Measurements from ENCODE around the gene CTSV. TPM values are rescaled to one million over a fixed set of nuclear protein-coding genes. Genes with fewer than 3 reads are reported as not detected.
"Not testable (repeated sequence)": the region's sequence is repeated elsewhere in the genome, so short reads cannot be mapped to it uniquely, and the experiment has no call there.

The CTSV gene
- total RNA-seq, 3 donors from 2014 or later = 0.14 to 0.34 TPM; not detected in 1

DNA sequence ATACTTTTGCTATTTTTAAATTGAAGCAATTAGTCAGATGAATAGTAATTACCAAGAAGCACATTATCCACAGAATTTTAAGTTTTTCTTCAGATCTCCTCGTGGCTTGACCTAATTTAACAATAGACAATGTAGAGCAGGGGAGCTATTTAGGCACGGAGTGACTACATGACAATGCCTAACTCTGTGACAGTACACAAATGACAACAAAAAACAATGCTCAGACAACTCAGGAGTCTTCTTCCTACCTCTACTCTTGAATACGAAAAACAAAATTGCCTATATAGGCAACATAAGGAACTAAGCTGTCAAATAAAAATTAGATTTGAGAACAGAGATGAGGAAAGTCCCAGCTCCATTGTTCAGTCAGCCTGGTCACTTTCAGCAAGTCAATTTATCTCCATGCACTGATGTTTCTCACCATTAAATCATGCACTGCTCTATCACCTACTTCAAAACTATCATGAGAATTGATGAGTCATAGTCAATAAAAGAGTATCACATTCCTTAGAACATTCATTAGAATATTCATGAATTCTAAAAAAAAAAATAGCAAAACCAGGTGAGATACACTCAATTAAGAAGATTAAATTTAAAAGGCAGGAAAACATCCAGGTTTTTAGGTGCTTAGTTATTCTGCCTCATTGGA, 38.7 kb downstream of the CTSV start:
- peak; percentile 83 for ATAC-seq
- H3K4me1 Mint-ChIP-seq (ENCODE audit: low read depth) = peaks cover 53% of the 10 kb centered on the region

DNA sequence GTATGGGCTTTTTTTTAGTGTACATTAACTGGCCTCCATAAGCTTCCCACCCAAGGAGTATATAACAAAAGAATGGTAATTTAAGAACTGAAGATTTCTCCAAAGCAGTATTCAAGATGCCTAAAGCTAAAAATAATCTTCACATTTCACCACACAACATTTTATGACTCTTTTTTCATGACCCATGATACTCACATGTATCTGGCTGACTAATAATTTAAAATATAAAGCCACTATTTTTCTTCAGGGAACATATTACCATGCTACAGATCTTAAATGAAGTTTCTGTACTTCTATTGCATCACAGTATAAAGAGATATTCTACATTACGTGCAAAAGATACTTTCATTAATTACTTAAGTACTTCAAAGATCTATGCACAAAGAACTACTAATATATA, 39.2 kb downstream of the CTSV start:
- H3K36me3 Mint-ChIP-seq (ENCODE audit: insufficient read depth); DNase-seq; H3K9me3 Mint-ChIP-seq; H3K4me3 Mint-ChIP-seq; H3K27me3 Mint-ChIP-seq (ENCODE audit: low read depth); ATAC-seq: not testable (repeated sequence)
- H3K4me1 Mint-ChIP-seq (ENCODE audit: low read depth) = peaks cover 53% of the 10 kb centered on the region

More for the DNA sequence above, 38.7 kb downstream of the CTSV start:
- DNase-seq; H3K27me3 Mint-ChIP-seq (ENCODE audit: low read depth); H3K36me3 Mint-ChIP-seq (ENCODE audit: insufficient read depth); H3K9me3 Mint-ChIP-seq: not testable (repeated sequence)
- H3K4me3 Mint-ChIP-seq = peak overlapping the region; percentile 9

DNA sequence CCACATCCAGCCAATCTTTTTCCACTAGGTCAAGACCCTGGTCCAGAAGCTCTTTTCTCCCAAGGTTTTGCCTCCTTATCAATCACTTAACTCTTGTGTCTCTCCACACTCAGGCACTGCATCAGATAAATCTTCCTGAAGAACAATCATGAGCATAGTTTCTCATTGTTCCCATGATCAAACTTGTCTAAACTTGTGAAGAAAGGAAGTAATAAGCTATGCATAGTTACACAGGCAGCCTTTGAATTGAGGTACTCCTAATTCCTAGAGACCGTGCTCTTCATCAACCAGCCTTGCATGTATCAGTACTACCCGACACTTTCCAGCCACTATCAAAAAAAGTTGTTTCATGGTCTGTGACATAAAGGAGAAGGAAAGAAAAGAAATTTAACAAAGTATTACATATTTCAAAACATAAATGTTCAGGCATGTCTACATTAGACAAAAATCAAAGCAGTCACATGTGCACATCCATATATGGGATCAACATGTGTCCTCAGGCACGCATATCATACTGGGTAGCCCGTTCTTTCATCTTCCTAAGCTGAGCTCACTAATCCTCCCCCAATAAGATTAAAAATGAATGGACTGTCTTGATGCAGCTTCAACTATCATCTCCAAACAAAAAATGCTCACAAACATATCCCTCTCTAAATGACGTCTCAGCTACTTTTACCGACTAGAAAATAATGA, 41.8 kb downstream of the CTSV start:
- not testable (repeated sequence) for H3K36me3 Mint-ChIP-seq (ENCODE audit: insufficient read depth); DNase-seq; ATAC-seq; H3K27me3 Mint-ChIP-seq (ENCODE audit: low read depth); H3K4me3 Mint-ChIP-seq; H3K9me3 Mint-ChIP-seq
- peaks cover 41% of the 10 kb centered on the region for H3K4me1 Mint-ChIP-seq (ENCODE audit: low read depth)

DNA sequence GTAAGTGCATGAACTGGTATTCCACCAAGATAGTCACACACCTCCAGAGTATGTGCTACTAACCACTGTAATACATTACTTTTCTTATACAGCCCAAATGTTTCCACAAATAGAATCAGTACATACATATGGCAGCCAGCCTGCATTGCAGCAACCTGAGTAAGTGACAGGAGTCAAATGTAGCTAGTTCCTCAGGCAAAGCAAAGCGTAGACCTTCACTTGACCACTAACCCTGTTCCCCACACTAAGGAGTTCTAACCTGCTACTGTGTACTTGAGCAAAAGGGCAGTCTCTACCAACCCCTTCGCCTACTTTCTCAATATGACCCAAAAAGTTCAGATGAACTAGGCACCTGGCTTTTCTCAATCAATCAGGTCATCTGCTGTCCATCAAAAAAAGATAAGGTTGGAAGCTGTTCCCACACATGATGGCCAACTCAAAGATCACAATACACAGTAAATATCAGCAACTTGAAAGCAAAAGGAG, 44.4 kb downstream of the CTSV start:
- not testable (repeated sequence) for H3K27me3 Mint-ChIP-seq (ENCODE audit: low read depth); H3K4me3 Mint-ChIP-seq; ATAC-seq; DNase-seq; H3K9me3 Mint-ChIP-seq; H3K36me3 Mint-ChIP-seq (ENCODE audit: insufficient read depth)
- H3K4me1 Mint-ChIP-seq (ENCODE audit: low read depth) = peaks cover 30% of the 10 kb centered on the region

DNA sequence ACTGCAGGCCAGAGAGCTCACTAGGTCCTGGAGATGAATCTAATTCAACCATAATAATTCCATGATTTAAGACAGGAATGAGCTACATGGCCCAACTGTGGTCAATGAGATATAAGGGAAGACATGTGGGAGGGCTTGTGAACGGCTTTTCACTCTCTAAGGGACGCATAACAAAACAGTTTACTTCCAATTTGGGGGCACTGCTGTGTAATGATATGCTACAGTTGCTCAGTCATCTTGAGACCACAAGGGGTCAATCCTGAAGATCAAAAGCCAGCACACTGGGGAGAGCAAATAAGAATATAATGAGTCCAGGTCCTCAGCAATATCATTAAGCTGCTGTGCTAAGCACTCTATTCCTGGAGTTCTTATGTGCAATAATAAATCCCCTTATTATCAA, 46.6 kb downstream of the CTSV start:
- H3K27me3 Mint-ChIP-seq (ENCODE audit: low read depth); DNase-seq; H3K36me3 Mint-ChIP-seq (ENCODE audit: insufficient read depth); ATAC-seq; H3K9me3 Mint-ChIP-seq; H3K4me3 Mint-ChIP-seq: not testable (repeated sequence)
- peaks cover 33% of the 10 kb centered on the region for H3K4me1 Mint-ChIP-seq (ENCODE audit: low read depth)

DNA sequence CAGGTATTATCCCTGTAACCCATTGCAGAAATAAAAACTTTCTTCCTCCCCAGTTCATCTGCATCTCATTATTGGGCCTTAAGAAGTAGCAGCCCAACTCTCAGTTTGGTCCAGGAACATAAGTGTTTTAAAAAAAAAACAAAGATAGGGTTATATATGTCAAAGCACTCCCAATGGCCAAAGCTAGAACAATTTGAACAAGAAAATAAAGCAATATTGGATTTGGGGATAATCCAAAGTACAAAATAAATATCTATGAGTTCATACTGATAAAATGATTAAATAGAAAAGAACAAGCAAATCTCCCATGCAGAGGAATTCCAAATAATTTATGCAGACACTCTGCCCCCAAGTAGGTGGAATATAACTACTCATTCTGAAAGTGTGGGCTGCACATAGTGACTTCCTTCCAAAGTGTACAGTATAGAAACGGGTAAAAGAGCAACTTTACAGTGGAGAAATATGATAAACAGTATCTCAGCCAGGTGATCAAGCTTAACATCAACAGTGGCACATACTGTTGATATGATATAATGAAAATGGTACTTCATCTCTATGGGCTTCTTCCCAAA, 49.1 kb downstream of the CTSV start:
- ATAC-seq = peak; percentile 65 to 73
- H3K4me3 Mint-ChIP-seq; H3K27me3 Mint-ChIP-seq (ENCODE audit: low read depth); H3K9me3 Mint-ChIP-seq; DNase-seq; H3K36me3 Mint-ChIP-seq (ENCODE audit: insufficient read depth): not testable (repeated sequence)
- H3K4me1 Mint-ChIP-seq (ENCODE audit: low read depth) = peaks cover 30% of the 10 kb centered on the region

DNA sequence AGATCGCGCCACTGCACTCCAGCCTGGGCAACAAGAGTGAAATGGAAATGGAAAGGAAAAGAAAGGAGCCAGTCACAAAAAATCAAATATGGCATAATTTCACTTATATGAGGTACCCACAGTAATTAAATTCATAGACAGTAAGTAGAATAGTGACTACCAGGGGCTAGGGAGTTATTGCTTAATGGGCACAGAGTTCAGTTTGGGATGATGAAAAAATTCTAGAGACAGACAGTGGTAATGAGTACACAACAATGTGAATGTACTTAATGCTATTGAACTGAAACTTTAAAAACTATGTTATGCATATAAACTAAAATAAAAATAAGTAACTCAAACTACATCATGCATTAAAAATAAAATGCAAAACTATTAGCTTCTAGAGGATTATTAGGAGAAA, 54.1 kb downstream of the CTSV start:
- ATAC-seq = not testable (repeated sequence)

DNA sequence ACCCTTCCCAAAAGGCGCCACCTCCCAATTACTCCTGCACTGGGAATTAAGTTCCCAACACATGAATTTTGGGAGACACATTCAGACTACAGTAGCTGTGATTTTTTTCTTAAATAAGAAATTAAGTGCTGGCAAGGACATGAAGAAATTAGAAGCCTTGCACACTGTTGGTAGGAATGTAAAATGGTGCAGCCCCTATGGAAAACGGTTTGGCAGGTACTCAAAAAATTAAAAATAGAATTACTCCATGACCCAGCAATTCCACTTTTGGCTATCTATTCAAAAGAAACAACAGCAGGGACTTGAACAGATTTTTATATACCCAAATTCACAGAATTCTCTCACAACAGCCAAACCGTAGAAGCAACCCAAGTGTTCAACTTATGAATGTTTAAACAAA, 54.8 kb downstream of the CTSV start:
- not testable (repeated sequence) for ATAC-seq; H3K9me3 Mint-ChIP-seq; H3K27me3 Mint-ChIP-seq (ENCODE audit: low read depth); DNase-seq; H3K36me3 Mint-ChIP-seq (ENCODE audit: insufficient read depth); H3K4me3 Mint-ChIP-seq
- peaks cover 17% of the 10 kb centered on the region for H3K4me1 Mint-ChIP-seq (ENCODE audit: low read depth)

More for the DNA sequence above, 54.1 kb downstream of the CTSV start:
- not testable (repeated sequence) for H3K36me3 Mint-ChIP-seq (ENCODE audit: insufficient read depth); H3K4me3 Mint-ChIP-seq; H3K27me3 Mint-ChIP-seq (ENCODE audit: low read depth); DNase-seq; H3K9me3 Mint-ChIP-seq
- peaks cover 20% of the 10 kb centered on the region for H3K4me1 Mint-ChIP-seq (ENCODE audit: low read depth)

DNA sequence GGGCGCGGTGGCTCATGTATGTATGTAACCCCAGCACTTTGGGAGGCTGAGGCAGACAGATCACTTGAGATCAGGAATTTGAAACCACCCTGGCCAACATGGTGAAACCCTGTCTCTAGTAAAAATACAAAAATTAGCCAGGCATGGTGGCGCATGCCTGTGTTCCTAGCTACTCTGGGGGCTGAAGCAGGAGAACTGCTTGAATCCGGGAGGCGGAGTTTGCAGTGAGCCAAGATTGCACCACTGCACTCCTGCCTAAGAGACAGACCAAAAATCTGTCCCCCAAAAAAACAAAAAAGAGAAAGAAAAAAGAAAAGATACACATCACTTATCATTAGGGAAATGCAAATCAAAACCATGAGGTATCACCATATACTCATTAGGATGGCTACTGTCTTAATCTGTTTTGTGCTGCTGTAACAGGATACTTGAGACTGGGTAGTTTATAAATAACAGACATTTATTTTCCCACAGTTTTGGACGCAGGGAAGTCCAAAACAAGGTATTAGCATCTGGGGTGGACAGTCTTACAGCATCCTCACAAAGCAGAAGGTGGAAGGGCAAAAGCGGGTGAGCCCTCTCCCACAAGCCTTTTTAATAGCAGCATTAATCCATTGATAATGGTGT, 55.3 kb downstream of the CTSV start:
- DNase-seq; H3K4me3 Mint-ChIP-seq; H3K9me3 Mint-ChIP-seq; H3K27me3 Mint-ChIP-seq (ENCODE audit: low read depth); ATAC-seq; H3K36me3 Mint-ChIP-seq (ENCODE audit: insufficient read depth): not testable (repeated sequence)
- H3K4me1 Mint-ChIP-seq (ENCODE audit: low read depth) = peaks cover 16% of the 10 kb centered on the region

Other genes with a start within 250 kb of the CTSV start
- gene ZNF782, start 184.6 kb downstream of the CTSV start, total RNA-seq = 1 to 10 TPM; 2.8 to 3.4 (median 3.0) TPM
- not detected for gene NUTM2G, start 110.3 kb downstream of the CTSV start, total RNA-seq

Data from activated T-cell treated with anti-CD3 and anti-CD28 coated beads, Interleukin-2, amount 50 U/mL, for 4 hours (primary cell).